Caco-2 (cell line): ENCODE measurements around the gene DDX39B. TPM values are rescaled to one million over a fixed set of nuclear protein-coding genes. Genes with fewer than 3 reads are reported as not detected.

Source experiments
- BruUV-seq: library from RNA; stranded (reverse); fragments of 400-500 nt; replicated peaks from 2 replicates; lab custom pipeline; 2021; lab: Mats Ljungman, UMichigan
- CTCF ChIA-PET: fragments of 300-600 bp; sonication (Branson Sonifier 250); formaldehyde crosslinking; loops from one replicate; lab custom pipeline; 2022; ENCODE audit warnings: antibody characterized with exemption; lab: Charles Lee
- POLR2A ChIA-PET: fragments of 300-600 bp; sonication (Branson Sonifier 250); formaldehyde crosslinking; loops from one replicate; lab custom pipeline; 2022; ENCODE audit warnings: antibody characterized with exemption; lab: Charles Lee
- DNase-seq, 2 experiments: peaks; one replicate each; pipeline versions ENCODE4 v3.0.0 to v3.0.0-alpha.2; 2020 to 2022
- H3K27me3 ChIP-seq: replicated peaks from 2 replicates; pipeline ENCODE4 v1.6.0; 2011; ENCODE audit warnings: low read length; ENCODE audit not compliant: control insufficient read depth, insufficient read depth
- H3K36me3 ChIP-seq: 2 replicates; pipeline ENCODE4 v1.5.1; 2011; ENCODE audit warnings: low read length; ENCODE audit not compliant: control insufficient read depth, insufficient read depth
- H3K4me1 ChIP-seq: fragments of 250-450 bp; sonication (Bioruptor Pico); 2 replicates; pipeline ENCODE4 v1.5.1; 2020; ENCODE audit warnings: mild to moderate bottlenecking
- H3K4me3 ChIP-seq: 2 replicates; pipeline ENCODE4 v1.5.1; 2011; ENCODE audit warnings: low read depth, mild to moderate bottlenecking, control low read depth, low read length
- H3K9me3 ChIP-seq: fragments of 250-450 bp; sonication (Bioruptor Pico); 2 replicates; pipeline ENCODE4 v1.5.1; 2020; ENCODE audit warnings: mild to moderate bottlenecking, moderate library complexity
- H3K27ac Mint-ChIP-seq: one replicate; pipeline ENCODE4 v1.8.0; 2022; ENCODE audit warnings: mixed read lengths; ENCODE audit not compliant: unreplicated experiment
- H3K27me3 Mint-ChIP-seq: one replicate; pipeline ENCODE4 v1.8.0; 2022; ENCODE audit warnings: mixed read lengths; ENCODE audit not compliant: insufficient read depth, unreplicated experiment
- H3K36me3 Mint-ChIP-seq: one replicate; pipeline ENCODE4 v1.8.0; 2022; ENCODE audit warnings: mild to moderate bottlenecking, mixed read lengths; ENCODE audit not compliant: insufficient read depth, unreplicated experiment
- H3K4me1 Mint-ChIP-seq: one replicate; pipeline ENCODE4 v1.8.0; 2022; ENCODE audit warnings: low read depth, mixed read lengths; ENCODE audit not compliant: unreplicated experiment
- H3K4me3 Mint-ChIP-seq: one replicate; pipeline ENCODE4 v1.8.0; 2022; ENCODE audit warnings: mild to moderate bottlenecking, moderate library complexity, mixed read lengths; ENCODE audit not compliant: unreplicated experiment
- H3K9me3 Mint-ChIP-seq: one replicate; pipeline ENCODE4 v1.8.0; 2022; ENCODE audit warnings: mixed read lengths; ENCODE audit not compliant: unreplicated experiment
- intact Hi-C: fragments of 100-400 bp; cut with micrococcal nuclease; formaldehyde crosslinking; loops from one replicate; pipeline ENCODE4 v1.10.0; 2022; ENCODE audit not compliant: unreplicated experiment
- total RNA-seq: library from RNA; stranded (reverse); gene quantifications from 2 replicates; pipeline ENCODE4 v1.2.3, GENCODE V29; 2022
- TF ChIP-seq, protein P1 (sequence below), 2 experiments: fragments of 200-600 bp in 1 of 2; IDR thresholded peaks; 1 replicate in 1 of 2; 2 replicates in 1 of 2; pipeline versions ENCODE4 v1.5.1 to v1.8.0; 2011 to 2022; ENCODE audit warnings: antibody characterized with exemption in 1 of 2, control low read depth in 1 of 2, inconsistent platforms in 1 of 2, low read depth in 1 of 2, low read length in 1 of 2, mild to moderate bottlenecking in 1 of 2, moderate library complexity in 1 of 2; ENCODE audit not compliant: insufficient read depth in 1 of 2, severe bottlenecking in 1 of 2, unreplicated experiment in 1 of 2

Gene DDX39B
- total RNA-seq, 1 experiment from 2014 or later: 416 TPM

DNA sequence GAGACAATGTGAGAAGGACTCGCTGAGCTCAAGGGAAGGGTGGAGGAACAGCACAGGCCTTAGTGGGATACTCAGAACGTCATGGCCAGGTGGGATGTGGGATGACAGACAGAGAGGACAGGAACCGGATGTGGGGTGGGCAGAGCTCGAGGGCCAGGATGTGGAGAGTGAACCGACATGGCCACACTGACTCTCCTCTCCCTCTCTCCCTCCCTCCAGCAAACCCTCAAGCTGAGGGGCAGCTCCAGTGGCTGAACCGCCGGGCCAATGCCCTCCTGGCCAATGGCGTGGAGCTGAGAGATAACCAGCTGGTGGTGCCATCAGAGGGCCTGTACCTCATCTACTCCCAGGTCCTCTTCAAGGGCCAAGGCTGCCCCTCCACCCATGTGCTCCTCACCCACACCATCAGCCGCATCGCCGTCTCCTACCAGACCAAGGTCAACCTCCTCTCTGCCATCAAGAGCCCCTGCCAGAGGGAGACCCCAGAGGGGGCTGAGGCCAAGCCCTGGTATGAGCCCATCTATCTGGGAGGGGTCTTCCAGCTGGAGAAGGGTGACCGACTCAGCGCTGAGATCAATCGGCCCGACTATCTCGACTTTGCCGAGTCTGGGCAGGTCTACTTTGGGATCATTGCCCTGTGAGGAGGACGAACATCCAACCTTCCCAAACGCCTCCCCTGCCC lies 35.2 kb upstream of the DDX39B start:
- Histone ChIP-seq H3K36me3 (no peaks in the 10 kb centered on the region), H3K27me3 (no peaks in the 10 kb centered on the region), H3K4me3 (no peak overlapping the region), H3K9me3 (no peaks in the 10 kb centered on the region), H3K4me1 (peaks cover 14% of the 10 kb centered on the region)
- ChIA-PET CTCF (interaction anchor here (1.1 kb wide), 1 partner anchor 19 kb away, joined by 3 read pairs; no protein-coding TSS in a partner anchor), POLR2A (no interaction called here)
- no peak for DNase-seq
- BruUV-seq: no TSS peak
- H3K4me3 Mint-ChIP-seq: no peak overlapping the region
- TF ChIP-seq, protein P1, sequence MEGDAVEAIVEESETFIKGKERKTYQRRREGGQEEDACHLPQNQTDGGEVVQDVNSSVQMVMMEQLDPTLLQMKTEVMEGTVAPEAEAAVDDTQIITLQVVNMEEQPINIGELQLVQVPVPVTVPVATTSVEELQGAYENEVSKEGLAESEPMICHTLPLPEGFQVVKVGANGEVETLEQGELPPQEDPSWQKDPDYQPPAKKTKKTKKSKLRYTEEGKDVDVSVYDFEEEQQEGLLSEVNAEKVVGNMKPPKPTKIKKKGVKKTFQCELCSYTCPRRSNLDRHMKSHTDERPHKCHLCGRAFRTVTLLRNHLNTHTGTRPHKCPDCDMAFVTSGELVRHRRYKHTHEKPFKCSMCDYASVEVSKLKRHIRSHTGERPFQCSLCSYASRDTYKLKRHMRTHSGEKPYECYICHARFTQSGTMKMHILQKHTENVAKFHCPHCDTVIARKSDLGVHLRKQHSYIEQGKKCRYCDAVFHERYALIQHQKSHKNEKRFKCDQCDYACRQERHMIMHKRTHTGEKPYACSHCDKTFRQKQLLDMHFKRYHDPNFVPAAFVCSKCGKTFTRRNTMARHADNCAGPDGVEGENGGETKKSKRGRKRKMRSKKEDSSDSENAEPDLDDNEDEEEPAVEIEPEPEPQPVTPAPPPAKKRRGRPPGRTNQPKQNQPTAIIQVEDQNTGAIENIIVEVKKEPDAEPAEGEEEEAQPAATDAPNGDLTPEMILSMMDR (IDR thresholded peaks at IDR 0.05; ENCODE audit: insufficient read depth in 1 of 2, low read depth in 1 of 2, low read length in 1 of 2, severe bottlenecking in 1 of 2, unreplicated experiment in 1 of 2): no peak
- peaks cover 29% of the 10 kb centered on the region for H3K4me1 Mint-ChIP-seq
- no peaks in the 10 kb centered on the region for H3K27me3 Mint-ChIP-seq
- H3K27ac Mint-ChIP-seq: no peak overlapping the region
- no peaks in the 10 kb centered on the region for H3K9me3 Mint-ChIP-seq
- intact Hi-C loops: no loop called here
- H3K36me3 Mint-ChIP-seq: peaks cover 5% of the 10 kb centered on the region

DNA sequence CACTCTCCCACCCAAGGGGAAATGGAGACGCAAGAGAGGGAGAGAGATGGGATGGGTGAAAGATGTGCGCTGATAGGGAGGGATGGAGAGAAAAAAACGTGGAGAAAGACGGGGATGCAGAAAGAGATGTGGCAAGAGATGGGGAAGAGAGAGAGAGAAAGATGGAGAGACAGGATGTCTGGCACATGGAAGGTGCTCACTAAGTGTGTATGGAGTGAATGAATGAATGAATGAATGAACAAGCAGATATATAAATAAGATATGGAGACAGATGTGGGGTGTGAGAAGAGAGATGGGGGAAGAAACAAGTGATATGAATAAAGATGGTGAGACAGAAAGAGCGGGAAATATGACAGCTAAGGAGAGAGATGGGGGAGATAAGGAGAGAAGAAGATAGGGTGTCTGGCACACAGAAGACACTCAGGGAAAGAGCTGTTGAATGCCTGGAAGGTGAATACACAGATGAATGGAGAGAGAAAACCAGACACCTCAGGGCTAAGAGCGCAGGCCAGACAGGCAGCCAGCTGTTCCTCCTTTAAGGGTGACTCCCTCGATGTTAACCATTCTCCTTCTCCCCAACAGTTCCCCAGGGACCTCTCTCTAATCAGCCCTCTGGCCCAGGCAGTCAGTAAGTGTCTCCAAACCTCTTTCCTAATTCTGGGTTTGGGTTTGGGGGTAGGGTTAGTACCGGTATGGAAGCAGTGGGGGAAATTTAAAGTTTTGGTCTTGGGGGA lies 34.3 kb upstream of the DDX39B start:
- Mint-ChIP-seq H3K4me3 (no peak overlapping the region), H3K36me3 (peaks cover 4% of the 10 kb centered on the region), H3K9me3 (no peaks in the 10 kb centered on the region), H3K27ac (no peak overlapping the region), H3K4me1 (peaks cover 22% of the 10 kb centered on the region), H3K27me3 (no peaks in the 10 kb centered on the region)
- CTCF ChIA-PET: interaction anchor here (0.5 to 1.1 kb wide), 4 partner anchors 20 to 28 kb away, joined by 3 to 4 read pairs (median 3); partner anchors contain the start of gene NFKBIL1
- H3K4me1 ChIP-seq: peaks cover 14% of the 10 kb centered on the region
- H3K4me3 ChIP-seq: no peak overlapping the region
- H3K9me3 ChIP-seq: no peaks in the 10 kb centered on the region
- H3K36me3 ChIP-seq: no peaks in the 10 kb centered on the region
- no peaks in the 10 kb centered on the region for H3K27me3 ChIP-seq
- no TSS peak for BruUV-seq
- intact Hi-C loops: no loop called here
- DNase-seq: no peak
- TF ChIP-seq, protein P1 (IDR thresholded peaks at IDR 0.05; ENCODE audit: insufficient read depth in 1 of 2, low read depth in 1 of 2, low read length in 1 of 2, severe bottlenecking in 1 of 2, unreplicated experiment in 1 of 2): no peak
- POLR2A ChIA-PET: no interaction called here

DNA sequence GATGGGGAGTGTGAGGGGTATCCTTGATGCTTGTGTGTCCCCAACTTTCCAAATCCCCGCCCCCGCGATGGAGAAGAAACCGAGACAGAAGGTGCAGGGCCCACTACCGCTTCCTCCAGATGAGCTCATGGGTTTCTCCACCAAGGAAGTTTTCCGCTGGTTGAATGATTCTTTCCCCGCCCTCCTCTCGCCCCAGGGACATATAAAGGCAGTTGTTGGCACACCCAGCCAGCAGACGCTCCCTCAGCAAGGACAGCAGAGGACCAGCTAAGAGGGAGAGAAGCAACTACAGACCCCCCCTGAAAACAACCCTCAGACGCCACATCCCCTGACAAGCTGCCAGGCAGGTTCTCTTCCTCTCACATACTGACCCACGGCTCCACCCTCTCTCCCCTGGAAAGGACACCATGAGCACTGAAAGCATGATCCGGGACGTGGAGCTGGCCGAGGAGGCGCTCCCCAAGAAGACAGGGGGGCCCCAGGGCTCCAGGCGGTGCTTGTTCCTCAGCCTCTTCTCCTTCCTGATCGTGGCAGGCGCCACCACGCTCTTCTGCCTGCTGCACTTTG lies 33.6 kb upstream of the DDX39B start, which contains the start of gene TNF:
TNF (plus strand) TSS at position 231 of the 567 bp plus-strand sequence; CDS start at position 408, 177 bp downstream.
- Mint-ChIP-seq H3K27ac (peak within 1 kb of the TSS; percentile 53), H3K27me3 (no peaks in the 10 kb centered on the region), H3K4me1 (peaks cover 15% of the 10 kb centered on the region), H3K9me3 (no peaks in the 10 kb centered on the region), H3K4me3 (no peak within 1 kb of the TSS), H3K36me3 (no peaks in the 10 kb centered on the region)
- Histone ChIP-seq H3K36me3 (no peaks in the 10 kb centered on the region), H3K4me3 (no peak within 1 kb of the TSS), H3K9me3 (no peaks in the 10 kb centered on the region), H3K27me3 (no peaks in the 10 kb centered on the region), H3K4me1 (peaks cover 10% of the 10 kb centered on the region)
- intact Hi-C loops: no loop called here
- POLR2A ChIA-PET: no interaction called here
- no peak for DNase-seq
- CTCF ChIA-PET: interaction anchor here (0.5 to 1.1 kb wide), 3 partner anchors 24 to 553 kb away, joined by 3 read pairs; partner anchors contain the start of gene NFKBIL1
- TF ChIP-seq, protein P1 (IDR thresholded peaks at IDR 0.05; ENCODE audit: insufficient read depth in 1 of 2, low read depth in 1 of 2, low read length in 1 of 2, severe bottlenecking in 1 of 2, unreplicated experiment in 1 of 2): no peak
- no TSS peak for BruUV-seq
